ENCODE results near the gene PPFIBP2.

Gene PPFIBP2

DNA sequence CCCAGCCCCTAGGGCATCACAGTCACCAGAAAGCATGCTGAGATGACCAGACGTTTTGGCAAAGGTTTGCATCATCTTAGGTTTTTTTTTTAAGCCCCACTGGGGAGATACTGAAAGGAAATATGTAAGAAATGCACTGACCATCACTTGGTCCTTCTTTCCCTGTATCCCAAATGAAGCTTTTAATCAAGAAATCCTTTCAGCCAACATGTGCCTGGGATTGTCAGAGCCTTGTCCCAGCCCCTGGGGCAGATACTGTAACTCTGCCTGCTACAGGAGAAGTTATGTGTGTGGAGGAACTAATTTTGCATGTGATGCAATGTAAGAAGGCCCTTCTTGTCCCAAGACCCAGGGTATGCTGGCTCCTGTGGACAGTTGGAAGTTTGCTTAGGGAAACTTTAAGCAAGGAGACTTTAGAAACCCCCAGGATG is 65.6 kb downstream of the PPFIBP2 start:
- no peak for DNase-seq

DNA sequence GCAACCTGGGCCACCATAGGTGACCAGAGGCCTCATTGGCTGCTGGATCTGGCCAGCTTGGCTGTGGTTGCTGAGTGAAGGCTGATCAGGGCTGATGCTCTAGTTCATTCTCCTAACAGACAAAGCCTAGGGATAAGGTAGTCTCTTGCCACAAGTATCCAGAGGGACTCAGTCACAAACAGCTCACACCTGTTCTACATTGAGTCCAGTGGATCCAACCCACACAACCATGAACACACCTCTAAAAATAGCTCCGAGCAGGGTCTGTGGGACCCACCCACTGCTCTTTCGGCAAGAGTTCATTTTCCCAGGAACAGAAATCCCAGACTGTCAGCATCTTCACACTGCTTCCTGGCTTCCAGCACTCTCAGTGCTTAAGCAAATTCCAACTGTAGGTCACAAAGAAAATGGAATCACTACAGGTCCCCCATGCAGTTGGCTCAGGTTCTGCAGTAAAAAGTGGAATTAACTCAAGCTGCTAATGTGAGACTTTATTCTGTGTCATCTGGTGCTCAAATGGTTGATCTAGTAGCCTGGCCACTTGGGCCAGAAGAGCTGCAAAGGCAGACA is 67.3 kb downstream of the PPFIBP2 start:
- DNase-seq: no peak

GRCh38 chr11:7582338-7582985 is 68.7 kb downstream of the PPFIBP2 start:
- no peak for DNase-seq

DNA sequence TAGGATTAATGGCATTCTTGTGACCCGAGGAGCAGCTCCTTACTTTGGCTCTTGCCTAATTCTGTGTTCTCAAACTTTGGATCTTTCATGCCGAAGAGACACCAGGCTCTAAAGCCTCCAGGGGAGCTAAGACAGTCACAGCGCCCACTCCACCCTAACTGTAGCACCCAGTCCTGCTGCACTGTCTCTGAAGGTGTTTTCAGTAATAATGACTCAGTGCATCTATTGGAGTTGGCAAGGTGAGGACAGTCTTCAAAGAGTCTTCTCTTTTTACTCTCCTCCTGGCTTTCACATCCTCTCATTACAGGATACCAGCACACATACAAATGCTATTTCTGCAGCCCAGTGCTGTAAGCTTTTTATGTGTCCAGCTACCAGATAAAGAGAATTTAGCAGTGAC is 69.4 kb downstream of the PPFIBP2 start:
- no peak for DNase-seq

DNA sequence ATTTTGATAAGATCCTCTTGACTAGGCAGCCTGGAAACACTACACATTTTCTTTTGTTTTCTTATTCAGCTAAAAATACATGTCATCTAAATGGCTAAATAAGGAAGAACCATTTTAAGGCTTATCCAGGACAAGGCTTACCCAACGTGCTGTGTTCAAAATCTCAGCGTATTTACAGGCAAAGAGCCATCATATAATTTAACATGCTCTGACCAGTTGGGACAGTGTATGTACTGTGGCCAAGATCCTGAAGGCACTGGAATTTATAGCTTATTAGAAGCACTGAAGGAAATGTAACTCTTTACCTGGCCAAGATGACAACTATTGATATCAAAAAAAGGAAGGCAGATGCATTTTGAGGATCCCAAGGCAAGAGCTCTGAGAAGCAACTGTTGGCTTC is 71.1 kb downstream of the PPFIBP2 start:
- no peak for DNase-seq

GRCh38 chr11:7585816-7586215 is 72.0 kb downstream of the PPFIBP2 start:
- DNase-seq: no peak

- no peak for DNase-seq
These were observed 72.6 kb downstream of the PPFIBP2 start for GRCh38 chr11:7586376-7586775.

DNA sequence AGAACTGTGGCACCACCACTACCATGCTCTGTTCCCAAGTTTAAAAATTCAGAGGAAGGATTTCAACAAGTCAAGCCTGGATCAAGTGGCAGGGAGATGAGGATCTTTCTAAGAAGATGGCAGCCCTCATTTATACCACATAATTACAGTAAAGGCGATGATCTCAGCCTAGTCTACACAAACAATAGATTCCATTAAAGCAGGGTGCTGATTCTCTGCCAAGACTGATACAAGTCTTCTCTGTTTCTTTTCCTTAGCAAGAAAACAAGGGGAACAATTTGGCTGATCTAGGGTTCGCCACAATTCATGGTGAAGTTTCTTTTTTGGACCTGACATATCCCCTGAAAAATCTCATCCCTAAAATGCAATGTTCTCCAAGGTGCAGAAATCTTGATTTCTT is 73.9 kb downstream of the PPFIBP2 start:
- no peak for DNase-seq

DNA sequence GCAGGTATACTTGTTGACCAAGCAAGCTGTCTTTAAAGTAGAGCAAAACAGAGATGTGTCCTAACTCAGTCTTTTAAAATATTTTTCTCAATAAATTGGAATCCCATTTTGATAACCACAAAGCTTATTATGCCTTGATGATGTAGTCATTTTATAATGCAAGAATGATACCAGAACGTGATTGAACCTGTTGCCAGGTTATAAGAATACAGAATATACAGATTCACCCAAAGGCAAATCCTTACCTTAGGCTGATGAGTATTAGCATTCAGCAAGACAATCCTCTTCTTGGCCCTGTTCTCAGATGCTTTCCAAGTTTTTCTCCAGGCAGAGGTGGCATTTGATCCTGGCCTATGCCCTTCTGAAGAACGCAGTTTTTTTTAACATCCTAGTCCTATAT is 76.1 kb downstream of the PPFIBP2 start:
- DNase-seq: no peak

DNA sequence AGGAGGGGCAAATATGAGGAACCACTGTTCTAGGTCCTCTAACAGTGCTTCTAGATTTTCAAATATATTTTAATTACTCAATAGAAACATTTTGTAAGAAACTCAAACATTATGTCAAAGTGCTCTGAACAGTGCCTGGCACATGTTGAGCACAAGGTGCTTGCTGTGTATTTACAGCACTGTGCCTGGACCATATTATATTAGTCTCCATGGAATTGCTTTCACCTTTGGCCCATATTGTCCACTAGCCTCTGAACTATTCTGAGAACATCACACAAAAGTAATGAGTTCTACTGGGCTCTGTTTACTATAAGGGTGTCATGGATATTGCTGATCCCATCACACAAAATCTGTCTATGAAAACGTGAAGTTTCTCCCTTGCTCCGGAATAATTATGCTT is 76.7 kb downstream of the PPFIBP2 start:
- no peak for DNase-seq

DNA sequence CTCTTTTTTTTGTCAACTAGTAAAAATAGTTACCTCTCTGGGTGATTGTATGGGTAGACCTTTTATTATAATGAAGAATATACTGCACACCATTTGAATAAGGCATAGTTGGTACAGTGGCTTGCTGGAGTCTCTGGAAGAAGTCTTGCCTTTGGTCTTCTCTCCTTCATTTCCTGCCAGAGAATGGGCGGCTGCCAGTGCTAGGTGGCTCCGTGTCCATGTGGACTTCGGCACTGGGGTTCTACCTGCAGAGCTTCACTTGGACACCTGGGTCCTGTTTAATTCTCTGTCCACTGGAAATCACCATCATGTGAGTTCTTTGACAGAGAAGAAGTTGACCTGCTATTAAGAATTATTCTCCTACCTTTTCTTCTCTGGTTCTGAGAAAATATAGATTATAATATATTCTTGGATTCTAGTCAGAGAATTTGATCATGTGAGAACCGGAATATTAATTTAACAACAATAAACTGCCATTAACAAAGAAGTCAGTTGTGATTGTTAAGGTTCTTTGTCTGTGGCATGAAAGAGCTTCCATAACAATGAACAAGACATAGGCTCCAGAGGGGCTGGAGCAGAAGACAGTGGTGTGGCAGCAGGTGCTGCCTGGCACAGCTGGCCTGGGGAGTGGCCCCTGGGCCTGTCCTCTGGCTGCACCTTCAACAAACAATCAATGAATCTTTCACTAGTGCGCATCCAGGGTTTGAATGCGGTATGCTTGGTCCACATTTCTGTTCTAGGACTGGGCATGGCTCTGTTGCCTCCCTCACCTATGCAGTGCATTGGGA is 77.5 kb downstream of the PPFIBP2 start:
- no peak for DNase-seq

- DNase-seq: no peak
These were observed 78.2 kb downstream of the PPFIBP2 start for GRCh38 chr11:7591987-7592386.

- no peak for DNase-seq
These were observed 78.9 kb downstream of the PPFIBP2 start for GRCh38 chr11:7592711-7593110.

DNA sequence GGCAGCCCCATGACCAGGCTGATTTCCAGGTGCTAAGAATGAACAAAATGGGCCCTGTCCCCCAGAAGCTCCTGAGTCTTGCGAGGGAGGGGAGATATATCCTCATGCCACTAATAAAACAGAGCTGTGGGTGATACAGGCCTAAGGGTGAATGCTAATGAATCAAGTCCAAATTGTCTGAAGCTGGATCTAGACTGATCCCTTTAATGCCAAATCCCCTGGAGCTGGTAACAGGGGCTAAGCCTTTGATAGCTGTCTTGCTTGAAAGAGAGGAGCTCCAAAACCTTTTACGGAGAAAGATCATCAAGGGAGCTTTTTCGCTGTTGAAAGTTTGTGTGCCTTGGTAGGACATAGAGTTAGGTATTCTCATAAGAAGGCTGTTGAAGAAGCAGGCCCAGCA is 79.7 kb downstream of the PPFIBP2 start:
- DNase-seq: no peak

- DNase-seq: no peak
These were observed 81.4 kb downstream of the PPFIBP2 start for GRCh38 chr11:7595016-7595866.

GRCh38 chr11:7595951-7596350 is 82.2 kb downstream of the PPFIBP2 start:
- DNase-seq: no peak

GRCh38 chr11:7596975-7597391 is 83.2 kb downstream of the PPFIBP2 start:
- DNase-seq: no peak

DNA sequence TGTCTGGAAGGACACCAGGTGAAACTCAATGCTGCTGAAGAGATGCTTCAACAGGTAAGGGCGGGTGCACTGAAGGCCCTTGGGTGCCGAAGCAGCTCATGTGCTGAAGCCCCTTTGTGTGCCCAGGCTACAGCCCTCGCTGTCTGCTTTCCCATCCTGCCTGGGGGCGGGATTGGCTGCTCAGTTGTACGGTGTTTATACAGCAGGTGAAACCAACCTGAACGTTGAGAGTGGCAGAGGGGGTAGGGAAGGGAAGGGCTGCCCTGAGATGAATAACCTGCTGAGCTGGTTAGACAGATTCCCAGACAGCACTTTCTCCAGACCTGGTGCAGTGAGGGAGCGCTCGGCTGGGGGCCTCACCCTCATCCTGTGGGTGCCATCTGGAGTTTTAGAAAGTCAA is 83.8 kb downstream of the PPFIBP2 start:
- DNase-seq: no peak

- no peak for DNase-seq
These were observed 85.4 kb downstream of the PPFIBP2 start for GRCh38 chr11:7599209-7599608.

- DNase-seq: no peak
These were observed 86.5 kb downstream of the PPFIBP2 start for GRCh38 chr11:7600205-7600775.

DNA sequence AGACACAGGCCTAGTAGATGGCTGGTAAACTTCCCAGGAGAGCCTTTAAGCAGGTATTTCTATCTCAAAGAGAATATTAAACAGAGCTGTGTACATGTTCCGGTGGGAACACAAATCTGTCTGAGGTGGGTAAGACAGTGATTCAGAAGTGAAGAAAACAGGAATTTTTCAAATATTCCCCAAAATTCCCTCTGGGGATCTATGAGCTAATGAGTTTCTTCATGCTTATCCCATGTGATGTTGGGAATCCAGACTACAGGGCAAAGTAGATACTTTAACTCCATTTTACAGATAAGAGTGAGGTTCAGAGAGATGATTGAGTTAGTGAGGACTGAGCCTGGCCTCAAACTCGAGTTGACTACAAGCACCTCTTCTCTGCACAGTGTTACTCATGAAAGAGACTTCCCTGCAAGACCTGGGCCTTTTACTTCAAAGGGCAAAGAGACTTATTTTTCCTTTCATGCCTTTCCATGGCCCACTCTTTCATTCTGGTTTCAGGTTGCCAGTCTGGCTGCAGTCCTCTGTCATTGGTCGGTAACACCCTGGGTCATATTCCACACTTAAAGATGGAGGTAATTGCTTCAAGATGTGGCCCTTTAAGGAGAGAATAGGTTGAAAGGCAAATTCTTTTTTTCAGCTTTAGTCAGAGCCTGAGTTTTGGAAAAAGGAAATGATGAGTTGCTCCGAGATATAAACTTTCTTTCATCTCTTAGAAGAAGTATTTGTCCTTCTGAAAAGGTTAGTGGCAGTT is 89.4 kb downstream of the PPFIBP2 start:
- DNase-seq: no peak

DNA sequence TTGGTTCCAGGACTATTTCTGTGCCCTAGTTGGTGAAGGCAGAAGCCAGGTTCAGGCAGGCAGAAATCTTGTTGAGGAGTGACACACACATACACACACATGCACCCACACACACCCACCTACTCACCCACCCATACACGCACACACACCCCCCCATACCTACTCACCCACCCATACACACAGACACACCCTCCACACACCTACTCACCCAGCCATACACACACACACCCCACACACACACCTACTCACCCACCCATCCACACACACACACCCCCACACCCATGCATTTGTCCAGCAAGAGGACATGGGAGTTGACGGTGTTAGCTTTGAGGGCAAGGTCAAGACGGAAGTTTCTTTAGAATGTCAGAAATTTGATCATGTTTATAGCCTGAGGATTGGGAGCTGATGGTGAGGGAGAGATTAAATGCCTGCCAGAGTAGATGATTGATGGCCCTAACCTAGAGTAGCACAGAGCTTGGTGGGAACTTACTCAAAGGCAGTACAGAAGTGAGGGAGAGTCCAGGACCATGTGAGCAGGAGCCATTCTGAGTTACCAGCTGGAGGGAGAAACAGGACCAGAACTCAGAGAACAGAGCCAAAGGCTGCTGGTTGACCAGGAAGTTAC is 90.6 kb downstream of the PPFIBP2 start:
- DNase-seq: no peak

Data from activated T-cell treated with anti-CD3 and anti-CD28 coated beads, Interleukin-2, amount 50 U/mL, for 1 hour (primary cell).